GM12878 (cell line): ENCODE results near the gene CENPP. TPM values are rescaled to one million over a fixed set of nuclear protein-coding genes. Genes with fewer than 3 reads are reported as not detected.

ENCODE experiments used
- ATAC-seq: fragments of 200-7000 bp; cut with Tn5 transposase; 3 replicates; pipeline ENCODE4 v1.9.1; 2020; ENCODE audit warnings: mild to moderate bottlenecking, moderate library complexity
- BruUV-seq: library from RNA; stranded (reverse); fragments of 400-500 nt; replicated peaks from 2 replicates; lab custom pipeline; 2021; lab: Mats Ljungman, UMichigan
- CTCF ChIA-PET: fragments of 300-600 bp; sonication (Branson Sonifier 250); formaldehyde crosslinking; extraction: SDS; loops from one replicate; lab custom pipeline; 2021; ENCODE audit warnings: inconsistent platforms; lab: Yijun Ruan, JAX
- POLR2A ChIA-PET: fragments of 350-600 bp; formaldehyde crosslinking; extraction: SDS; loops from one replicate; lab custom pipeline; 2021; ENCODE audit warnings: inconsistent platforms; lab: Charles Lee
- RAD21 ChIA-PET: fragments of 300-600 bp; sonication (Branson Sonifier 250); formaldehyde crosslinking; loops from one replicate; lab custom pipeline; 2023; ENCODE audit warnings: antibody characterized with exemption; ENCODE audit not compliant: unreplicated experiment; lab: Charles Lee
- SMC1A ChIA-PET: fragments of 300-600 bp; sonication (Branson Sonifier 250); formaldehyde crosslinking; loops from one replicate; lab custom pipeline; 2023; ENCODE audit not compliant: unreplicated experiment, uncharacterized antibody; lab: Charles Lee
- DNase-seq: peaks from one replicate; pipeline ENCODE4 v3.0.0-alpha.2; 2011; ENCODE audit warnings: low read depth, low spot score
- FAIRE-seq: peaks from 3 replicates; lab custom pipeline; 2011; peaks lifted over from hg19 to GRCh38; lab: Jason Lieb, UNC
- H2AFZ ChIP-seq: 2 replicates; pipeline ENCODE4 v1.6.0; 2011; ENCODE audit warnings: low read depth, low read length, control low read depth; ENCODE audit not compliant: control insufficient read depth
- H3K27ac ChIP-seq: 2 replicates; pipeline ENCODE4 v1.5.1; 2011; ENCODE audit warnings: control low read depth; ENCODE audit not compliant: control insufficient read depth, insufficient read depth
- H3K27me3 ChIP-seq, 2 experiments: replicated peaks in 1 of 2; 2 replicates each; pipeline versions ENCODE4 v1.6.0 to v1.6.1; 2011; ENCODE audit warnings: low read length in 1 of 2; ENCODE audit not compliant: control insufficient read depth in 2 of 2, insufficient read depth in 2 of 2
- H3K36me3 ChIP-seq, 2 experiments: 2 replicates each; pipeline ENCODE4 v1.5.1; 2011; ENCODE audit warnings: low read length in 1 of 2; ENCODE audit not compliant: control insufficient read depth in 2 of 2, insufficient read depth in 2 of 2
- H3K4me1 ChIP-seq: 2 replicates; pipeline ENCODE4 v1.6.1; 2011; ENCODE audit warnings: mild to moderate bottlenecking, low read length, moderate library complexity, mixed read lengths; ENCODE audit not compliant: control insufficient read depth, insufficient read depth
- H3K4me2 ChIP-seq: 2 replicates; pipeline ENCODE4 v1.6.0; 2011; ENCODE audit warnings: control low read depth; ENCODE audit not compliant: control insufficient read depth, insufficient read depth
- H3K4me3 ChIP-seq: fragments of 200-600 bp; sonication (generic); 2 replicates; pipeline ENCODE4 v1.5.1; 2016
- H3K79me2 ChIP-seq: 2 replicates; pipeline ENCODE4 v1.6.0; 2011; ENCODE audit warnings: low read length; ENCODE audit not compliant: control insufficient read depth, insufficient read depth
- H3K9ac ChIP-seq: 2 replicates; pipeline ENCODE4 v1.8.0; 2011; ENCODE audit warnings: low read length, control low read depth, mixed read lengths; ENCODE audit not compliant: control insufficient read depth, insufficient read depth
- H3K9me3 ChIP-seq: replicated peaks from 3 replicates; pipeline ENCODE4 v1.5.1; 2011; ENCODE audit warnings: mild to moderate bottlenecking, low read length; ENCODE audit not compliant: control insufficient read depth, insufficient read depth
- H4K20me1 ChIP-seq: 2 replicates; pipeline ENCODE4 v1.6.0; 2011; ENCODE audit not compliant: control insufficient read depth, insufficient read depth
- BHLHE40 ChIP-seq, 2 experiments: fragments of 450-650 bp in 1 of 2; IDR thresholded peaks; 2 replicates each; pipeline ENCODE4 v1.6.1; 2011 to 2017; ENCODE audit warnings: low read depth in 2 of 2, borderline replicate concordance in 1 of 2, improper control_type of control experiment in 1 of 2, low read length in 1 of 2, mild to moderate bottlenecking in 1 of 2
- E2F4 ChIP-seq: IDR thresholded peaks from 2 replicates; pipeline ENCODE4 v1.6.1; 2012; ENCODE audit warnings: low read depth, low read length, improper control_type of control experiment
- MEF2A ChIP-seq: IDR thresholded peaks from 2 replicates; pipeline ENCODE4 v1.6.1; 2011; ENCODE audit warnings: low read depth, mild to moderate bottlenecking, low read length, moderate library complexity; ENCODE audit not compliant: insufficient read depth
- MTA2 ChIP-seq: fragments of 450-650 bp; IDR thresholded peaks from 2 replicates; pipeline ENCODE4 v1.6.1; 2016; ENCODE audit warnings: low read depth, mild to moderate bottlenecking, moderate library complexity
- NFYA ChIP-seq: IDR thresholded peaks from 2 replicates; pipeline ENCODE4 v1.6.1; 2011; ENCODE audit warnings: low read depth, mild to moderate bottlenecking, low read length, improper control_type of control experiment, borderline replicate concordance
- NFYB ChIP-seq: IDR thresholded peaks from 2 replicates; pipeline ENCODE4 v1.6.1; 2011; ENCODE audit warnings: low read depth, mild to moderate bottlenecking, low read length, improper control_type of control experiment, moderate library complexity; ENCODE audit not compliant: insufficient read depth
- SMAD1 ChIP-seq: fragments of 450-650 bp; IDR thresholded peaks from 2 replicates; pipeline ENCODE4 v1.6.1; 2018; ENCODE audit warnings: mild to moderate bottlenecking, low read depth; ENCODE audit not compliant: partially characterized antibody
- ZNF217 ChIP-seq: fragments of 450-650 bp; IDR thresholded peaks from 2 replicates; pipeline ENCODE4 v1.6.1; 2017; ENCODE audit warnings: antibody characterized with exemption, mild to moderate bottlenecking
- ZNF274 ChIP-seq: IDR thresholded peaks from one replicate; pipeline ENCODE4 v1.8.0; 2011; ENCODE audit not compliant: insufficient read length, insufficient read depth
- WGBS: methylation state at CpG from one replicate; pipeline ENCODE4 v1.1.6; 2016; ENCODE audit warnings: low lambda C conversion rate; ENCODE audit not compliant: insufficient replicate concordance, insufficient coverage; ENCODE audit errors: missing lambda C conversion rate; 5-methylcytosine and 5-hydroxymethylcytosine counted together
- in situ Hi-C: fragments of 300-500 bp; cut with MboI; formaldehyde crosslinking; loops from 9 replicates; pipeline ENCODE4 v1.14.3; 2018; ENCODE audit warnings: mixed read lengths
- intact Hi-C: fragments of 100-400 bp; cut with micrococcal nuclease; formaldehyde crosslinking; loops from one replicate; pipeline ENCODE4 v1.14.2; 2022; ENCODE audit not compliant: unreplicated experiment
- polyA plus RNA-seq, 11 experiments: library from polyadenylated mRNA; depleted of rRNA in 4 of 11; unstranded in 6 of 11; stranded (reverse) in 5 of 11; fragments of >200 nt; fragmentation: Nextera tagmentation in 4 of 11; fragmentation: Illumina TruSeq in 1 of 11; extraction: Ambion mirVana in 4 of 11; extraction: Trizol in 1 of 11; gene quantifications; 1 replicate in 1 of 11; 2 replicates in 10 of 11; pipeline versions ENCODE4 v1.2.1 to v1.2.3, GENCODE V29; 2011 to 2016; ENCODE audit warnings: inconsistent platforms in 2 of 11, missing spikeins in 2 of 11, low read depth in 1 of 11
- total RNA-seq, 4 experiments: library from RNA; depleted of rRNA in 3 of 4; stranded (reverse); fragments of >200 nt in 3 of 4; fragmentation: Illumina TruSeq in 1 of 4; extraction: Trizol in 1 of 4; gene quantifications; 2 replicates each; pipeline versions ENCODE4 v1.2.1 to v1.2.3, GENCODE V29; 2013 to 2021

The CENPP gene
- total and polyA plus RNA-seq, 10 of the 15 experiments (the other 5 are each of a cell fraction or from before 2014, with no cell fraction given) = 9.4 to 31.4 (median 19.8) TPM

- Histone ChIP-seq H3K4me2 (no peak overlapping the region), H3K9me3 (no peaks in the 10 kb centered on the region), H2AFZ (no peak overlapping the region), H3K36me3 (peaks cover 12 to 40% of the 10 kb centered on the region in 2 experiments), H3K4me3 (no peak overlapping the region), H3K9ac (no peak overlapping the region), H3K27ac (no peak overlapping the region), H3K4me1 (no peaks in the 10 kb centered on the region; the same call in 1 of the 2 replicates), H3K27me3 (no peaks in the 10 kb centered on the region), H3K79me2 (no peaks in the 10 kb centered on the region), H4K20me1 (no peaks in the 10 kb centered on the region)
- FAIRE-seq (no peak), DNase-seq (no peak), ATAC-seq (no peak)
- CTCF ChIA-PET = interaction anchor here (1.2 to 1.5 kb wide), 2 partner anchors 18 to 324 kb away, joined by 4 to 5 read pairs; no protein-coding TSS in a partner anchor
- WGBS = 37% methylated on average over 1 of the region's 1 CpG
- in situ Hi-C loops = no loop called here
- intact Hi-C loops = no loop called here
- BruUV-seq = no TSS peak
- SMC1A ChIA-PET = no interaction called here
- RAD21 ChIA-PET = no interaction called here
- TF ChIP-seq NFYB (no peak), NFYA (no peak), ZNF217 (no peak), ZNF274 (no peak), E2F4 (no peak), BHLHE40 (IDR thresholded peaks at IDR 0.05; ENCODE audit: borderline replicate concordance in 1 of 2, low read depth in 2 of 2, low read length in 1 of 2) (no peak), MEF2A (no peak), SMAD1 (no peak), MTA2 (no peak)
- POLR2A ChIA-PET = interaction anchor here (0.7 to 0.8 kb wide), 2 partner anchors 11 to 18 kb away, joined by 3 to 8 read pairs; partner anchors contain the start of gene IPPK
Measured at GRCh38 chr9:92652461-92652860, 326.7 kb downstream of the CENPP start.
